NT2/D1 (cell line): Measurements from ENCODE around the gene NYAP1.
"Not testable (repeated sequence)": the region's sequence is repeated elsewhere in the genome, so short reads cannot be mapped to it uniquely, and the experiment has no call there.

Experiments used
- DNase-seq: peaks from one replicate; pipeline ENCODE4 v3.0.0-alpha.2; 2011; ENCODE audit warnings: low read depth, low spot score
- H3K27me3 ChIP-seq: 2 replicates; pipeline ENCODE4 v1.6.0; 2011; ENCODE audit warnings: mild to moderate bottlenecking; ENCODE audit not compliant: insufficient read length, insufficient read depth
- H3K36me3 ChIP-seq: 2 replicates; pipeline ENCODE4 v1.6.1; 2011; ENCODE audit warnings: mild to moderate bottlenecking, low read length, mixed read lengths; ENCODE audit not compliant: insufficient read depth, insufficient read length
- H3K4me1 ChIP-seq: 2 replicates; pipeline ENCODE4 v1.5.1; 2011; ENCODE audit not compliant: insufficient read depth, insufficient read length
- H3K4me3 ChIP-seq: 2 replicates; pipeline ENCODE4 v1.5.1; 2011; ENCODE audit warnings: low read depth; ENCODE audit not compliant: insufficient read length
- H3K9ac ChIP-seq: 2 replicates; pipeline ENCODE4 v1.6.0; 2011; ENCODE audit warnings: low read depth; ENCODE audit not compliant: insufficient read length
- H3K9me3 ChIP-seq: 2 replicates; pipeline ENCODE4 v1.5.1; 2011; ENCODE audit warnings: mild to moderate bottlenecking, low read length; ENCODE audit not compliant: insufficient read depth
- SUZ12 ChIP-seq: IDR thresholded peaks from 2 replicates; pipeline ENCODE4 v1.6.1; 2011; ENCODE audit not compliant: insufficient read length, insufficient read depth; ENCODE audit errors: extremely low read depth
- YY1 ChIP-seq: IDR thresholded peaks from 2 replicates; pipeline ENCODE4 v1.6.1; 2011; ENCODE audit not compliant: insufficient read length, insufficient read depth
- ZNF274 ChIP-seq: IDR thresholded peaks from 2 replicates; pipeline ENCODE4 v1.6.1; 2011; ENCODE audit warnings: mild to moderate bottlenecking, low read depth, low read length

Gene NYAP1

GRCh38 chr7:100483722-100484672 lies at the start of gene NYAP1:
TSS of gene NYAP1 (plus strand) at chr7:100483927. CDS start at chr7:100485312, 1,385 bp downstream.
- H3K36me3 ChIP-seq, result no peaks in the 10 kb centered on the region
- peak within 1 kb of the TSS; percentile 45 for H3K4me3 ChIP-seq
- no peak for DNase-seq
- no peaks in the 10 kb centered on the region for H3K27me3 ChIP-seq
- peaks cover 15% of the 10 kb centered on the region for H3K4me1 ChIP-seq
- TF ChIP-seq YY1, result no peak
- peak within 1 kb of the TSS; percentile 50 for H3K9ac ChIP-seq
- no peaks in the 10 kb centered on the region for H3K9me3 ChIP-seq

DNA sequence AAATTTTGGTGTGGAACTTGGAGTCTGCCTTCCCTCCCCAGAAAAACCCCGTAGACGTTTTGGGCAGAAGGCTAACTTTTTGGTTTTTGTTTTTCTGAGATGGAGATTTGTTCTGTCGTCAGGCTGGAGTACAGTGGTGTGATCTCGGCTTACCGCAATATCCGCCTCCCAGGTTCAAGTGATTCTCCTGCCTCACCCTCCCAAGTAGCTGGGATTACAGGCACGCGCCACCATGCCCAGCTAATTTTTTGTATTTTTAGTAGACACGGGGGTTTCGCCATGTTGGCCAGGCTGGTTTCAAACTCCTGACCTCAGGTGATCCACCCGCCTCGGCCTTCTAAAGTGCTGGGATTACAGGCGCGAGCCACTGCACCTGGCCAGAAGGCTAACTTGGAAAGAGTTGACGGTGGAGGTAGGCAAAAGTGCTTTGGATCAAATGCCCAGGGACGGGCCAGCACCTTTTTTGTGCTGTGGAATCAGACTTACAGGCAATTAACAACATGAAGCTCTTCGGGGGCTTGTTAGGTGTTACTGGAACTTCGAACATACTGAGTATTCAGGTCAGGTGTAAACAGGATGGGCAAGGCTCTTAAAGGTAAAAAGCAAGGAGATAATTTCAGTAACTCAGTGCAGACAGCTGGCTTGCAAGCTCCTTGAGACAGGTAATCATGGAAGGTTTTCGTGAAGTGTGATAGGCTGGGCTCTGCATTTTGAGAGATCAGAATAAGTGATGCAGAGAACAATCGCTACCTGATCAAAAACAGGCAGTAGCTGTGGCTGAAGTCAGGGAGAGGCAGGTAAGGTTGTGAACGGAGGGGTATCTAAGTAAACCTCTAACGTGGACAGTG lies 49.2 kb upstream of the NYAP1 start:
- Histone ChIP-seq H3K27me3 (no peaks in the 10 kb centered on the region), H3K9me3 (no peaks in the 10 kb centered on the region), H3K4me1 (peaks cover 17% of the 10 kb centered on the region), H3K9ac (peak overlapping the region; percentile 93), H3K4me3 (peak overlapping the region; percentile 82), H3K36me3 (peaks cover 51% of the 10 kb centered on the region)
- DNase-seq, result no peak
- TF ChIP-seq SUZ12 (no peak), ZNF274 (no peak), YY1 (no peak)

GRCh38 chr7:100435401-100436304 lies 48.1 kb upstream of the NYAP1 start:
- no peak for TF ChIP-seq SUZ12
- no peak for TF ChIP-seq ZNF274
- TF ChIP-seq YY1, result no peak
- no peaks in the 10 kb centered on the region for H3K27me3 ChIP-seq
- no peaks in the 10 kb centered on the region for H3K9me3 ChIP-seq
- DNase-seq, result no peak
- H3K36me3 ChIP-seq, result peaks cover 48% of the 10 kb centered on the region
- peak overlapping the region; percentile 93 for H3K9ac ChIP-seq
- peaks cover 17% of the 10 kb centered on the region for H3K4me1 ChIP-seq
- peak overlapping the region; percentile 82 for H3K4me3 ChIP-seq

DNA sequence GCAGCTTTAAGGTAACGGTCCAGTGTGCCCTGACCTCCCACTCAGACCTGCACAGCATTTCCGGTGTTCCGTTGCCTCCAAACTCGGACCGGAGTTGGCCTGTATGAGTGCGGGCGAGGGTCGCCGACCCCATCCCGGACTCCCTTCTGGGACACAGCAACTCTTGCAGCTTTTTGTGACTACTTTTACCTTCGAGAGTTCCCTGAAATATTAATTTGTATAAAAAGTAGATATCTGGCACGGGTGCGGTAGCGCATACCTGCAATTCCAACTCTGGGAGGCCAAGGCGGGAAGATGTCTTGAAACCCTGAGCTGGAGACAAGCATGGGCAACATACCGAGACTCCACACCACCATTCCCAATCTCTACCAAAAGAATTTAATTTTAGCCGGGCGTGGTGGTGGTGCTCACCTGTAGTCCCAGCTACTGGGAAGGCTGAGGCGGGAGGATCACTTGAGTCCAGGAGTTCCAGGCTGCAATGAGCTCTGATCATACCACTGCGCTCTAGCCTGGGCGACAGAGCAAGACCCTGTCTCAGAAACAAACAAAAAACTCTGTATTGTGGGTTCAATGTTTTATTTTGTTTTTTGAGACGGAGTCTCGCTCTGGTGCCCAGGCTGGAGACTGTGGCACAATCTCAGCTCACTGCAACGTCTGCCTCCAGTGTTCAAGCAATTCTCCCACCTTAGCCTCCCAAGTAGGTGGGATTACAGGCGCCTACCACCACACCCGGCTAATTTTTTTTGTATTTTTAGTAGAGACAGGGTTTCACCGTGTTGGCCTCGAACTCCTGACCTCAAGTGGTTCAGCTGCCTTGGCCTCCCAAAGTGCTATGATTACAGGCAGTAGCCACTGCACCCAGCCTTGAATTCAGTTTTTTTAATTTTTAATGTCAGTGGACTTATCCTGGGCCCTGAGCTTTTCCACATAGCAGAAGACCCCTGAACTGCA lies 46.3 kb upstream of the NYAP1 start:
- Histone ChIP-seq H3K36me3 (peaks cover 30% of the 10 kb centered on the region), H3K4me3 (no peak overlapping the region), H3K9ac (peak overlapping the region; percentile 42), H3K4me1 (peaks cover 6% of the 10 kb centered on the region), H3K9me3 (no peaks in the 10 kb centered on the region), H3K27me3 (no peaks in the 10 kb centered on the region)
- no peak for TF ChIP-seq ZNF274
- no peak for TF ChIP-seq SUZ12
- no peak for TF ChIP-seq YY1
- DNase-seq, result no peak

- Histone ChIP-seq H3K9me3 (no peaks in the 10 kb centered on the region), H3K9ac (no peak overlapping the region), H3K4me3 (no peak overlapping the region), H3K36me3 (peaks cover 22% of the 10 kb centered on the region), H3K4me1 (peaks cover 4% of the 10 kb centered on the region), H3K27me3 (no peaks in the 10 kb centered on the region)
- no peak for DNase-seq
- TF ChIP-seq ZNF274 (no peak), SUZ12 (no peak), YY1 (no peak)
Measured at GRCh38 chr7:100438172-100438571, 45.6 kb upstream of the NYAP1 start.

GRCh38 chr7:100438731-100439130 lies 45.0 kb upstream of the NYAP1 start:
- DNase-seq, H3K4me3 ChIP-seq, H3K4me1 ChIP-seq, H3K9ac ChIP-seq, H3K27me3 ChIP-seq, H3K9me3 ChIP-seq: not testable (repeated sequence)
- H3K36me3 ChIP-seq, result peaks cover 17% of the 10 kb centered on the region

GRCh38 chr7:100439244-100439643 lies 44.5 kb upstream of the NYAP1 start:
- H3K4me3 ChIP-seq, H3K9ac ChIP-seq, DNase-seq, H3K9me3 ChIP-seq, H3K27me3 ChIP-seq, H3K4me1 ChIP-seq: not testable (repeated sequence)
- H3K36me3 ChIP-seq, result peaks cover 12% of the 10 kb centered on the region
